Gastrocnemius medialis (tissue), 4 donors: Measurements from ENCODE around the gene PRKN.

Experiments
- CTCF ChIP-seq, 5 experiments: fragments of 450-650 bp in 3 of 5; fragments of 200-600 bp in 2 of 5; sonication (generic) in 2 of 5; IDR thresholded peaks in 4 of 5; conservative IDR thresholded peaks in 1 of 5; 1 replicate in 4 of 5; 2 replicates in 1 of 5; pipeline ENCODE4 v1.5.1; 2016 to 2019; ENCODE audit warnings: antibody characterized with exemption in 5 of 5, mild to moderate bottlenecking in 3 of 5, moderate library complexity in 3 of 5
- POLR2A ChIP-seq, 2 donors: fragments of 450-650 bp; IDR thresholded peaks; one replicate each; pipeline ENCODE4 v1.6.1; 2017; ENCODE audit warnings: antibody characterized with exemption in 2 of 2, mild to moderate bottlenecking in 2 of 2, moderate library complexity in 2 of 2

- TF ChIP-seq CTCF (IDR thresholded peaks at IDR 0.05 in 4 of 5, conservative IDR thresholded peaks at IDR 0.05 in 1 of 5) = no peak
- TF ChIP-seq POLR2A (IDR thresholded peaks at IDR 0.05) = no peak
These were observed 1228.7 kb downstream of the PRKN start for GRCh38 chr6:161498881-161499280.
